Endothelial cell of umbilical vein (primary cell): Measurements from ENCODE around the gene GOLT1B. TPM values are rescaled to one million over a fixed set of nuclear protein-coding genes. Genes with fewer than 3 reads are reported as not detected.

Experiments
- BruUV-seq: library from RNA; stranded (reverse); fragments of 400-500 nt; replicated peaks from 2 replicates; lab custom pipeline; 2021; lab: Mats Ljungman, UMichigan
- CTCF ChIA-PET: fragments of 300-600, 350-600 bp; sonication (Branson Sonifier 250); formaldehyde crosslinking; loops from one replicate; lab custom pipeline; 2021; ENCODE audit warnings: antibody characterized with exemption, inconsistent platforms; lab: Charles Lee
- POLR2A ChIA-PET: fragments of 300-600, 350-600 bp; sonication (Branson Sonifier 250); formaldehyde crosslinking; loops from one replicate; lab custom pipeline; 2021; ENCODE audit warnings: antibody characterized with exemption, inconsistent platforms; lab: Charles Lee
- DNase-seq: peaks from one replicate; pipeline ENCODE4 v3.0.0-alpha.2; 2011; ENCODE audit warnings: low read depth, low spot score
- FAIRE-seq: peaks from 2 replicates; lab custom pipeline; 2011; peaks lifted over from hg19 to GRCh38; lab: Jason Lieb, UNC
- H2AFZ ChIP-seq: 2 replicates; pipeline ENCODE4 v1.6.0; 2012; ENCODE audit warnings: low read depth, low read length, control low read depth, inconsistent platforms
- H3K27ac ChIP-seq: 2 replicates; pipeline ENCODE4 v1.5.1; 2011; ENCODE audit warnings: low read depth, mild to moderate bottlenecking, control low read depth, low read length, moderate library complexity; ENCODE audit not compliant: insufficient read depth
- H3K27me3 ChIP-seq, 2 experiments: 2 replicates each; pipeline versions ENCODE4 v1.6.0 to v1.6.1; 2011; ENCODE audit warnings: low read length in 2 of 2, mixed read lengths in 1 of 2; ENCODE audit not compliant: control insufficient read depth in 2 of 2, insufficient read depth in 2 of 2
- H3K36me3 ChIP-seq, 2 experiments: 2 replicates in 1 of 2; 3 replicates in 1 of 2; pipeline ENCODE4 v1.5.1; 2011; ENCODE audit warnings: low read length in 2 of 2, mild to moderate bottlenecking in 1 of 2, moderate library complexity in 1 of 2; ENCODE audit not compliant: control insufficient read depth in 2 of 2, insufficient read depth in 2 of 2; ENCODE audit errors: extremely low read depth in 1 of 2
- H3K4me1 ChIP-seq: 3 replicates; pipeline ENCODE4 v1.5.1; 2011; ENCODE audit warnings: mild to moderate bottlenecking, low read length; ENCODE audit not compliant: control insufficient read depth, insufficient read depth; ENCODE audit errors: extremely low read depth
- H3K4me2 ChIP-seq: 2 replicates; pipeline ENCODE4 v1.6.1; 2011; ENCODE audit warnings: low read length, control low read depth, mixed read lengths; ENCODE audit not compliant: insufficient read depth
- H3K4me3 ChIP-seq, 3 experiments: fragments of 200-600 bp in 1 of 3; sonication (generic), shearing (Covaris generic) in 1 of 3; replicated peaks in 1 of 3; 2 replicates each; pipeline ENCODE4 v1.5.1; 2011 to 2016; ENCODE audit warnings: control low read depth in 3 of 3, low read length in 3 of 3, mild to moderate bottlenecking in 2 of 3, inconsistent platforms in 1 of 3, low read depth in 1 of 3, moderate library complexity in 1 of 3; ENCODE audit not compliant: insufficient read depth in 1 of 3
- H3K79me2 ChIP-seq: 2 replicates; pipeline ENCODE4 v1.6.0; 2012; ENCODE audit warnings: low read length, inconsistent platforms; ENCODE audit not compliant: control insufficient read depth, insufficient read depth
- H3K9ac ChIP-seq: replicated peaks from 2 replicates; pipeline ENCODE3; 2011; ENCODE audit warnings: low read length, control low read depth; ENCODE audit not compliant: insufficient read depth; ENCODE audit errors: extremely low read depth
- H3K9me1 ChIP-seq: replicated peaks from 3 replicates; pipeline ENCODE4 v1.6.0; 2011; ENCODE audit warnings: mild to moderate bottlenecking, low read length; ENCODE audit not compliant: control insufficient read depth, insufficient read depth; ENCODE audit errors: extremely low read depth
- H3K9me3 ChIP-seq: replicated peaks from 2 replicates; pipeline ENCODE4 v1.5.1; 2012; ENCODE audit warnings: low read length, inconsistent platforms; ENCODE audit not compliant: control insufficient read depth, insufficient read depth
- H4K20me1 ChIP-seq: replicated peaks from 2 replicates; pipeline ENCODE3; 2011; ENCODE audit warnings: mild to moderate bottlenecking, low read length; ENCODE audit not compliant: control insufficient read depth, insufficient read depth; ENCODE audit errors: extremely low read depth
- EZH2 ChIP-seq: IDR thresholded peaks from 2 replicates; pipeline ENCODE4 v1.6.1; 2012; ENCODE audit warnings: borderline replicate concordance, low read depth, mild to moderate bottlenecking, moderate library complexity, low read length, inconsistent platforms; ENCODE audit not compliant: severe bottlenecking
- FOS ChIP-seq: IDR thresholded peaks from 2 replicates; pipeline ENCODE4 v1.6.1; 2011; ENCODE audit warnings: mild to moderate bottlenecking, low read length, moderate library complexity, borderline replicate concordance; ENCODE audit not compliant: insufficient read depth
- GATA2 ChIP-seq: IDR thresholded peaks from 2 replicates; pipeline ENCODE4 v1.7.0; 2011; ENCODE audit warnings: low read depth, mild to moderate bottlenecking, moderate library complexity, mixed read lengths, low read length; ENCODE audit not compliant: insufficient read length, insufficient read depth
- JUN ChIP-seq: IDR thresholded peaks from 2 replicates; pipeline ENCODE4 v1.6.1; 2011; ENCODE audit warnings: borderline replicate concordance, low read depth; ENCODE audit not compliant: insufficient read length, insufficient read depth
- MAX ChIP-seq: IDR thresholded peaks from 2 replicates; pipeline ENCODE4 v1.6.1; 2011; ENCODE audit not compliant: insufficient read depth, insufficient read length
- MYC ChIP-seq: IDR thresholded peaks from one replicate; pipeline ENCODE4 v1.6.1; 2011; ENCODE audit warnings: mild to moderate bottlenecking, low read depth, low read length
- POLR2A ChIP-seq: IDR thresholded peaks from 2 replicates; pipeline ENCODE4 v1.6.1; 2012; ENCODE audit warnings: low read depth, mild to moderate bottlenecking, control low read depth, low read length
- POLR2AphosphoS5 ChIP-seq: IDR thresholded peaks from 2 replicates; pipeline ENCODE4 v1.6.1; 2012; ENCODE audit warnings: low read depth, mild to moderate bottlenecking, control low read depth, low read length, moderate library complexity; ENCODE audit not compliant: insufficient read depth
- dilution Hi-C: fragments of 300-500 bp; cut with MboI; formaldehyde crosslinking; loops from one replicate; pipeline ENCODE4 v1.15.0; 2019; ENCODE audit warnings: low sequenced_read_pairs; ENCODE audit not compliant: extremely low pct_ligation_motif_present
- intact Hi-C: fragments of 100-400 bp; cut with micrococcal nuclease; formaldehyde crosslinking; loops from one replicate; pipeline ENCODE4 v1.10.0; 2022
- polyA plus RNA-seq, 4 experiments: library from polyadenylated mRNA; depleted of rRNA in 3 of 4; stranded (reverse) in 3 of 4; unstranded in 1 of 4; fragments of >200 nt; gene quantifications; 2 replicates each; pipeline versions ENCODE4 v1.2.1 to v1.2.3, GENCODE V29; 2011 to 2012; ENCODE audit warnings: missing spikeins in 1 of 4
- total RNA-seq: library from RNA; stranded (reverse); gene quantifications from 2 replicates; pipeline ENCODE4 v1.2.3, GENCODE V29; 2021
- TF ChIP-seq, protein P1 (sequence below), 2 donors: IDR thresholded peaks; 1 replicate in 1 of 2; 2 replicates in 1 of 2; pipeline ENCODE4 v1.5.1; 2011; ENCODE audit warnings: low read length in 2 of 2, mild to moderate bottlenecking in 2 of 2, moderate library complexity in 2 of 2, control low read depth in 1 of 2, inconsistent platforms in 1 of 2, low read depth in 1 of 2; ENCODE audit not compliant: insufficient read depth in 1 of 2; ENCODE audit errors: extremely low read depth in 1 of 2

The GOLT1B gene
- total and polyA plus RNA-seq, 2 donors (not counting 3 experiments of a cell fraction or from before 2014, with no cell fraction given), result 21.9 to 50.5 TPM

DNA sequence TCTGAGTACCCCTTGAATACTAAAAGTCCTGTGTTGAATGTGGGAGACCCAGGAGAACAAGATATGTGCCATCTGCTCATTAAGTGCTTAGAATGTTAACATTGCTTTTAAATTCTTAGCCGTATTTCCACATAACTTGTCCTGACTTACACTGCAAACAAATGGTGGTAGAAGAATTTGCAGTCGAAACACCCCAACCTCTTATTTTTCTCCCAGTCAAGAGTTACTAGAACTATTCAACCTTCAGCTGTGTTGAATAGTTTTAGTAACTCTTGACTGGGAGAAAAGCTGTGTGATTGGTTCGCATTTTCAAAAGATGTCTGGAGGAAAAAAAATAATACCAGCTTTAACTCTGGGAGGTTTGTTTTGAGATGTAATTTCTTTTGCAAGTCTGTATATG, 16.9 kb downstream of the GOLT1B start:
- no peak overlapping the region for H3K9ac ChIP-seq
- no TSS peak for BruUV-seq
- no peaks in the 10 kb centered on the region for H3K4me1 ChIP-seq
- TF ChIP-seq FOS (no peak), MAX (no peak), JUN (no peak), POLR2AphosphoS5 (no peak), MYC (no peak), POLR2A (no peak), EZH2 (no peak), GATA2 (no peak)
- TF ChIP-seq, protein P1, sequence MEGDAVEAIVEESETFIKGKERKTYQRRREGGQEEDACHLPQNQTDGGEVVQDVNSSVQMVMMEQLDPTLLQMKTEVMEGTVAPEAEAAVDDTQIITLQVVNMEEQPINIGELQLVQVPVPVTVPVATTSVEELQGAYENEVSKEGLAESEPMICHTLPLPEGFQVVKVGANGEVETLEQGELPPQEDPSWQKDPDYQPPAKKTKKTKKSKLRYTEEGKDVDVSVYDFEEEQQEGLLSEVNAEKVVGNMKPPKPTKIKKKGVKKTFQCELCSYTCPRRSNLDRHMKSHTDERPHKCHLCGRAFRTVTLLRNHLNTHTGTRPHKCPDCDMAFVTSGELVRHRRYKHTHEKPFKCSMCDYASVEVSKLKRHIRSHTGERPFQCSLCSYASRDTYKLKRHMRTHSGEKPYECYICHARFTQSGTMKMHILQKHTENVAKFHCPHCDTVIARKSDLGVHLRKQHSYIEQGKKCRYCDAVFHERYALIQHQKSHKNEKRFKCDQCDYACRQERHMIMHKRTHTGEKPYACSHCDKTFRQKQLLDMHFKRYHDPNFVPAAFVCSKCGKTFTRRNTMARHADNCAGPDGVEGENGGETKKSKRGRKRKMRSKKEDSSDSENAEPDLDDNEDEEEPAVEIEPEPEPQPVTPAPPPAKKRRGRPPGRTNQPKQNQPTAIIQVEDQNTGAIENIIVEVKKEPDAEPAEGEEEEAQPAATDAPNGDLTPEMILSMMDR (IDR thresholded peaks at IDR 0.05; ENCODE audit: extremely low read depth in 1 of 2, insufficient read depth in 1 of 2, low read depth in 1 of 2, low read length in 2 of 2), result no peak
- H4K20me1 ChIP-seq, result no peaks in the 10 kb centered on the region
- CTCF ChIA-PET, result no interaction called here
- H3K27ac ChIP-seq, result no peak overlapping the region
- no peaks in the 10 kb centered on the region for H3K9me3 ChIP-seq
- FAIRE-seq, result no peak
- dilution Hi-C loops (no loop called here), intact Hi-C loops (no loop called here)
- POLR2A ChIA-PET, result no interaction called here
- no peaks in the 10 kb centered on the region for H3K79me2 ChIP-seq
- no peak overlapping the region for H3K4me2 ChIP-seq
- H3K9me1 ChIP-seq, result no peaks in the 10 kb centered on the region
- H3K4me3 ChIP-seq, result no peak overlapping the region
- no peak overlapping the region for H2AFZ ChIP-seq
- peaks cover 5 to 18% of the 10 kb centered on the region in 2 experiments for H3K36me3 ChIP-seq
- no peak for DNase-seq
- H3K27me3 ChIP-seq, result no peaks in the 10 kb centered on the region
